Ascending aorta (tissue), 2 donors: Measurements from ENCODE around the gene GNPAT. TPM values are rescaled to one million over a fixed set of nuclear protein-coding genes. Genes with fewer than 3 reads are reported as not detected.

Experiments
- DNase-seq, 2 donors: peaks; one replicate each; pipeline ENCODE4 v3.0.0-alpha.2; 2019; ENCODE audit warnings: low spot score in 2 of 2
- H3K27ac ChIP-seq, 2 donors: fragments of 200-600 bp; sonication (generic); one replicate each; pipeline ENCODE4 v1.5.1; 2016 to 2017; ENCODE audit warnings: mild to moderate bottlenecking in 1 of 2
- H3K27me3 ChIP-seq: fragments of 200-600 bp; sonication (generic); one replicate; pipeline ENCODE4 v1.5.1; 2017
- H3K36me3 ChIP-seq, 2 donors: fragments of 200-600 bp; sonication (generic); one replicate each; pipeline ENCODE4 v1.5.1; 2016
- H3K4me1 ChIP-seq, 2 donors: fragments of 200-600 bp; sonication (generic); one replicate each; pipeline ENCODE4 v1.5.1; 2016 to 2017; ENCODE audit warnings: mild to moderate bottlenecking in 1 of 2
- H3K4me3 ChIP-seq, 2 donors: fragments of 200-600 bp; sonication (generic); one replicate each; pipeline ENCODE4 v1.5.1; 2016 to 2017; ENCODE audit warnings: mild to moderate bottlenecking in 1 of 2
- H3K9me3 ChIP-seq, 2 donors: fragments of 200-600 bp; sonication (generic); one replicate each; pipeline ENCODE4 v1.5.1; 2016
- intact Hi-C: fragments of 100-400 bp; cut with DNase I; formaldehyde crosslinking; loops from one replicate; pipeline ENCODE4 v1.15.1; 2023
- total RNA-seq: library from RNA; depleted of rRNA; stranded (reverse); fragments of >200 nt; gene quantifications from one replicate; pipeline ENCODE4 v1.1.0, GENCODE V29; 2016
- TF ChIP-seq, protein P1 (sequence below), 3 experiments: fragments of 200-600 bp in 2 of 3; fragments of 450-650 bp in 1 of 3; sonication (generic) in 2 of 3; IDR thresholded peaks; one replicate each; pipeline ENCODE4 v1.5.1; 2016 to 2019; ENCODE audit warnings: antibody characterized with exemption in 3 of 3, mild to moderate bottlenecking in 1 of 3, moderate library complexity in 1 of 3

Gene GNPAT
- total RNA-seq, 1 donor from 2014 or later, result 34.8 TPM

DNA sequence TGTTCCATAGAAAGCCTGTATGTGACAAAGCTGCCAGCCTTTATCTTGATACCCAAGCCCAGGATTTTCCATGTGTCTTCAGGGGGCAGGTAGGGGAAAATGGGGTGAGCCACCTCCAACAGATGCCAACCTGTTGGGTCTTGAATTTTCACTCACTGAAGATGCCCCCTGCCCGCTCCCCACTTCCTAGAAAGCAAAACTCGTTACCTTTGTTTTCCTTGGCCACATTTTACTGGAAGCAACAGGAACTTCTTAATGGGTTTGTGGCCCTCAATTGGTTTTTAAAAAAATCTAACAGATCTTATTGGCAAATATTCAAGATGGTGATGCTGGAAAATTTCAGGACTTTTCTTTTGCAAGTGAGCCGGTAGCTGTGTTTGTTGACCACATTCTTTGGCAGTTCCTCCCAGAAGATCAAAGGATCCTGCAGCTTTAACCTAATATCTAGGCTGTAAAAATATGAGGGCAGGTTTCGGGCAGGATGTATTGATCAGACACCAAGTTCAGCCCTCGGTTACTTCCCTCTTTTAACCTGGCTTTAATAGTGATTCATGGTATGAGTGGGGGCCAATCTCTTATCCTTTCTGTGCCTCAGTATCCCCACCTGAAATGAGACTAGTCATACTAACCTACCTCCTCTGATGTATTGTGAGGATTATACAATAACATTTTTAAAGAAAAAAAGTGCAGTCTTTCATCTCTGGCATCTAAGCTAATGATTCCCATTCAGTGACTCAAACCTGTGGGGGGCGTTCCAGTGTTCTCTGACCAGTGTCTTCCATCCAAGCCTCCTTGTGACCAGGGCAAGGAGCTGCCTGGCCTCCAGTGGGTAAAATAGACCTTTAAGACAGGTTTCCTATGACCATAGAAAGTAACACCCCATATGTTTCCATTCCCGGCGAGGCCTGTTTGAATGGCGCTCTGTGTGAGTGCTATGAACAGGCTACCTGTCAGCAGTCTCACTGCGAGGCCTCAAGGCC, 21.3 kb upstream of the GNPAT start:
- peaks cover 5 to 22% of the 10 kb centered on the region in 2 donors for H3K36me3 ChIP-seq
- H3K27me3 ChIP-seq, result no peaks in the 10 kb centered on the region
- no peaks in the 10 kb centered on the region for H3K9me3 ChIP-seq
- H3K4me1 ChIP-seq, result no peaks in the 10 kb centered on the region
- TF ChIP-seq, protein P1, sequence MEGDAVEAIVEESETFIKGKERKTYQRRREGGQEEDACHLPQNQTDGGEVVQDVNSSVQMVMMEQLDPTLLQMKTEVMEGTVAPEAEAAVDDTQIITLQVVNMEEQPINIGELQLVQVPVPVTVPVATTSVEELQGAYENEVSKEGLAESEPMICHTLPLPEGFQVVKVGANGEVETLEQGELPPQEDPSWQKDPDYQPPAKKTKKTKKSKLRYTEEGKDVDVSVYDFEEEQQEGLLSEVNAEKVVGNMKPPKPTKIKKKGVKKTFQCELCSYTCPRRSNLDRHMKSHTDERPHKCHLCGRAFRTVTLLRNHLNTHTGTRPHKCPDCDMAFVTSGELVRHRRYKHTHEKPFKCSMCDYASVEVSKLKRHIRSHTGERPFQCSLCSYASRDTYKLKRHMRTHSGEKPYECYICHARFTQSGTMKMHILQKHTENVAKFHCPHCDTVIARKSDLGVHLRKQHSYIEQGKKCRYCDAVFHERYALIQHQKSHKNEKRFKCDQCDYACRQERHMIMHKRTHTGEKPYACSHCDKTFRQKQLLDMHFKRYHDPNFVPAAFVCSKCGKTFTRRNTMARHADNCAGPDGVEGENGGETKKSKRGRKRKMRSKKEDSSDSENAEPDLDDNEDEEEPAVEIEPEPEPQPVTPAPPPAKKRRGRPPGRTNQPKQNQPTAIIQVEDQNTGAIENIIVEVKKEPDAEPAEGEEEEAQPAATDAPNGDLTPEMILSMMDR (IDR thresholded peaks at IDR 0.05), result no peak
- H3K27ac ChIP-seq, result no peak overlapping the region
- no peak overlapping the region for H3K4me3 ChIP-seq
- DNase-seq, result no peak
- intact Hi-C loops, result loop anchor here (10.0 kb wide), 2 partner anchors 245 to 575 kb away; partner anchors contain the start of genes ARV1, COG2 and TTC13

DNA sequence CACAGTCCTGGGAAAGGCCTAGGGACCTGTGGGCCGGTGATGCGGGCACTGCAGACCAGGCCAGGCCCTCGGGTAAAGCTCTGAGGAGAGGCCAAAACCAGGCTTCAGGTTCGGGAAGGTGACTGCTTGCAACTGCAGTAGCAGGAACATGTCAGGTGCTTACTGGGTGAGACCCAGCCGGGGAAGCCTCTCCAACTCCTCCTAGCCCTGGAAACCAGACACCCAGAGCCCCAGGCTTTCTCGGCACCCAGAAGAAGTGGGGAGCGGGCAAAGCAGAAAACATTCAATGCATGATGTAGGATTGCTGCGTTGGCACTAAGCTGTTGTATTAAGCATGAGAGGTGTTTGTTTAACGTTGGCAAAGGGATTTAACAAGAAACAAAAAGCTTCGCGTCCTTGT, 20.2 kb upstream of the GNPAT start:
- no peaks in the 10 kb centered on the region for H3K9me3 ChIP-seq
- TF ChIP-seq, protein P1 (IDR thresholded peaks at IDR 0.05), result no peak
- H3K4me1 ChIP-seq, result no peaks in the 10 kb centered on the region
- intact Hi-C loops, result no loop called here
- DNase-seq, result no peak
- H3K4me3 ChIP-seq, result no peak overlapping the region
- peaks cover 12 to 31% of the 10 kb centered on the region in 2 donors for H3K36me3 ChIP-seq
- H3K27me3 ChIP-seq, result no peaks in the 10 kb centered on the region
- no peak overlapping the region for H3K27ac ChIP-seq

DNA sequence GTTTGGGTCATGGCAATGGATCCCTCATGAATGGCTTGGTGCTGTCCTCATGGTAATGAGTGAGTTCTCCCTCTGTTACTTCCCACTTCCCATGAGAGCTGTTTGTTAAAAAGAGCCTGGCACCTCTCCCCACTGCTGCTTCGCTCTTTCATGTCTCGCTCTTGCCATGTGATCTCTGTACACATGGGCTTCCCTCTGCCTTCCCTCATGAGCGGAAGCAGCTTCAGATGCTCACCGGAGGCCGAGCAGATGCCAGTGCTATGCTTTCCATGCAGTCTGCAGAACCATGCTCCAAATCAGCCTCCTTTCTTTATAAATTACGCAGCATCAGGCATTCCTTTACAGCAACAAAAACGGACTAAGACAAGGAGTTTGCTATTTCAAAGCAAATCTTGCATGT, 14.9 kb upstream of the GNPAT start:
- peaks cover 35 to 61% of the 10 kb centered on the region in 2 donors for H3K36me3 ChIP-seq
- no peaks in the 10 kb centered on the region for H3K27me3 ChIP-seq
- no peak overlapping the region for H3K27ac ChIP-seq
- no peaks in the 10 kb centered on the region for H3K9me3 ChIP-seq
- intact Hi-C loops, result no loop called here
- no peak overlapping the region for H3K4me3 ChIP-seq
- TF ChIP-seq, protein P1 (IDR thresholded peaks at IDR 0.05), result no peak
- no peak for DNase-seq
- no peaks in the 10 kb centered on the region for H3K4me1 ChIP-seq

DNA sequence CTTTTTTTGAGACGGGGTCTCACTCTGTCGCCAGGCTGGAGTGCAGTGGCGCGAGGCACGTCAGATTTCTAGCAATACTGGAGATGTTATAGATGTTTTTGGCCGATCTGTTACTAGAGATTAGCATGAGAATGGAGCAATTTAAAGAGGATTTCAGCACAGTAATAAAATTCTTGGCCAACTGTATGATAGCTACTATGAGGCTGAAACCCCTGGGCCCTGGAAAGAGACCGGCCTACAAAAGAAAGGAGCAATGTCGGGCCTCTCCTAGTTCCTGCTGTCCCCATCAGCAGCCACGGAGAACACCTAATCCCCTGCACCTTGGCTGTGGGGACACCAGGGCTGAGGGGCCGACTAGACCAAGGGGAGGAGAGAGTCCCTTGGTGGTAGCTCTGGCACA, 9.5 kb upstream of the GNPAT start:
- H3K36me3 ChIP-seq, result peaks cover 17 to 26% of the 10 kb centered on the region in 2 donors
- no peak for DNase-seq

DNA sequence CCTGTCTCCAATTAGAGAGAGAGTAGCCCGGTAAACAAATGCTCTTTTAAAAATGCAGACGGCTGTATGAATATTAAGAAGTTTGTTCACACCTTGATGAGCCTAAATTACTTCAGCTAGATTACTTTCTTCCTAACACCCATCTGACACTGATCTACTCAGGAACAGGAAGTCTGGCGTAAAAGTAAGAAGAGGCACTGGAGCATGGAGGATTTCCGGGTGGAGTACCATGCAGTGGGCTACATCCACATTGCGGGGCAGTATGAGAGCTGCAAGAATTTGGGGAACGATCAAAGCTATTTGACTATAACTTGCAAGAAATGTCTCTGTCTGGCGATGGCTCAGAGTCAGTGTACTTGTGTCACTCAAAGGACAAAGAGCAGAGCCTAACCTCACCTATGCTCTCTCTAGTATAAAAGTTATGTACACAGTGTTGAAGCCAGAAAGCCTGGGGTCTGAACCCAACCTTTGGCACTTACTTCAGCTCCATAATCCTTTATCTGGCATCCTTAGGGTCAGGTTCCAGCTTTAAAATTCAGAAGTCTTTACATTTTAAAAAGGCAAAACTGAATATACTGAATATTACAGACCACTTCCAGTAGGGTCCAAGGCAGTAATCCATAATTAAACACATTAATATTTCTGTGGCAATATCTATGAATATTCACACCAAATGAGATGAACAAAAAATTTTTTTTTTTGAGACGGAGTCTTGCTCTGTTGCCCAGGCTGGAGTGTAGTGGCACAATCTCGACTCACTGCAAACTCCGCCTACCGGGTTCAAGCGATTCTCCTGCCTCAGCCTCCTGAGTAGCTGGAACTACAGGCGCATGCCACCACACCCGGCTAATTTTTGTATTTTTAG, 7.9 kb upstream of the GNPAT start:
- Histone ChIP-seq H3K9me3 (no peaks in the 10 kb centered on the region), H3K36me3 (peaks cover 13 to 29% of the 10 kb centered on the region in 2 donors), H3K4me1 (no peaks in the 10 kb centered on the region), H3K27me3 (no peaks in the 10 kb centered on the region), H3K4me3 (no peak overlapping the region), H3K27ac (no peak overlapping the region)
- no peak for DNase-seq
- TF ChIP-seq, protein P1 (IDR thresholded peaks at IDR 0.05), result no peak
- intact Hi-C loops, result no loop called here

More for the DNA sequence above, 9.5 kb upstream of the GNPAT start:
- intact Hi-C loops, result no loop called here
- H3K9me3 ChIP-seq, result no peaks in the 10 kb centered on the region
- TF ChIP-seq, protein P1 (IDR thresholded peaks at IDR 0.05), result no peak
- no peaks in the 10 kb centered on the region for H3K27me3 ChIP-seq
- no peaks in the 10 kb centered on the region for H3K4me1 ChIP-seq
- no peak overlapping the region for H3K4me3 ChIP-seq
- H3K27ac ChIP-seq, result no peak overlapping the region
